ENCODE results near the gene FAM50A.

DNA sequence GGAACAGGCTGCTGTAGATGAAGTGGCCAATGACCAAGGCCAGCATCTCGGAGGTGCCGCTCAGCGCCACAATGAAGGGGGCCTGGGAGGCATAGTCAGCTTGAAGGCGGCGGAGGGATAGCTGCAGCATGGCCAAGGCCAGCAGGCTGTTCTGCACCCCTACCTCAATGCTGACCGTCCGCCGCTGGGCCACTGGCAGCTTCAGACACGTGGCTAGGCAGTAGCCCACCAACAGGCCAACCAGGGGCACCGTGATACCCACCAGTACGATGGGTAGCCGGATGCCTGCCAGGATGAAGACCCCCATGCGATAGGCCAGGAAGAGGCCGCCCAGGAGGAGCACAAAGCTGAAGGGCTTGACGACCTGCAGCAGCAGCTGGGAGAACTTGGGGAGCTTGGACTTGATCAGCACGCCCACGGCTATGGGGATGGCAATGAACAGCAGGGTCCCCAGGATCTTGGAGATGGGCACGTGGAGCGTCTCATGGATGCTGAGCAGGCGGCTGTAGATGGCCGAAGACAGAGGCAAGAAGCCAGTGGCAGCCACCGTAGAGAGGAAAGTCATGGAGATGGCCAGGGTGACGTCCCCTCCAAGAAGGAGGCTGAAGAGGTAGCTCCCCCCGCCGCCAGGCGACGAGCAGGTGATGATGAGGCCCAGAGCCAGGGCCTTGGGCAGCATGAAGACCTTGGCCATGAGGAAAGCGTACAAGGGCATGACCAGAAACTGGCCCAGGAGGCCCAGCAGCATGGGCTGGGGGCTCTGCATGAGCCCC is 43.8 kb downstream of the FAM50A start:
- TF ChIP-seq, protein P1, sequence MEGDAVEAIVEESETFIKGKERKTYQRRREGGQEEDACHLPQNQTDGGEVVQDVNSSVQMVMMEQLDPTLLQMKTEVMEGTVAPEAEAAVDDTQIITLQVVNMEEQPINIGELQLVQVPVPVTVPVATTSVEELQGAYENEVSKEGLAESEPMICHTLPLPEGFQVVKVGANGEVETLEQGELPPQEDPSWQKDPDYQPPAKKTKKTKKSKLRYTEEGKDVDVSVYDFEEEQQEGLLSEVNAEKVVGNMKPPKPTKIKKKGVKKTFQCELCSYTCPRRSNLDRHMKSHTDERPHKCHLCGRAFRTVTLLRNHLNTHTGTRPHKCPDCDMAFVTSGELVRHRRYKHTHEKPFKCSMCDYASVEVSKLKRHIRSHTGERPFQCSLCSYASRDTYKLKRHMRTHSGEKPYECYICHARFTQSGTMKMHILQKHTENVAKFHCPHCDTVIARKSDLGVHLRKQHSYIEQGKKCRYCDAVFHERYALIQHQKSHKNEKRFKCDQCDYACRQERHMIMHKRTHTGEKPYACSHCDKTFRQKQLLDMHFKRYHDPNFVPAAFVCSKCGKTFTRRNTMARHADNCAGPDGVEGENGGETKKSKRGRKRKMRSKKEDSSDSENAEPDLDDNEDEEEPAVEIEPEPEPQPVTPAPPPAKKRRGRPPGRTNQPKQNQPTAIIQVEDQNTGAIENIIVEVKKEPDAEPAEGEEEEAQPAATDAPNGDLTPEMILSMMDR (IDR thresholded peaks at IDR 0.05; ENCODE audit: poor library complexity, severe bottlenecking), result no peak
- TF ChIP-seq EZH2 (IDR thresholded peaks at IDR 0.05; ENCODE audit: borderline replicate concordance, insufficient read depth, low read length, poor library complexity, severe bottlenecking), result no peak
